ENCODE data around the gene DEPDC7. TPM values are rescaled to one million over a fixed set of nuclear protein-coding genes. Genes with fewer than 3 reads are reported as not detected.

DEPDC7 gene
- total and polyA plus RNA-seq, 4 donors: 7.1 to 64.8 (median 41.5) TPM

DNA sequence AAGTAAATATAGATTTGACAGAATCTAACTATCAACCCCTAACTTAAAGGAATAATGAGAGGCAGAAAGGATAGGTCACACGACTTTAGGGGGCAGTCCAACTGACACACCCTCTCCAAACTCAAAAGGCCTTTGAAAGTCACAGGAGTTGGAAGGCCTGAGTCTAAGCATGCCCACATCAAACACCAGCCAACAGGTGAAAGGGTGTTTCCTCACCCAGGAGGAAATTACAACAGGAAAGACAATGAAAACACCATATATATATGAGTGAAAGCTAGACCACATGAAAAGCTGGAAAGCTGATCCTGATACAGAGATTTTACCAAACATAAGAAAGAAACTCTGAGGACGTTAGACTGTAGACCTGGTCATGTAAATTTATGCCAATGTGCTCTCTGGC lies 10.5 kb upstream of the DEPDC7 start (continued):
- no peak for TF ChIP-seq ZBTB33 (IDR thresholded peaks at IDR 0.05)
- no peak for TF ChIP-seq FOXA2 (IDR thresholded peaks at IDR 0.05)
- no peak for TF ChIP-seq FOXA1 (IDR thresholded peaks at IDR 0.05)
- TF ChIP-seq NR2F2 (IDR thresholded peaks at IDR 0.05): no peak
- TF ChIP-seq EGR1 (IDR thresholded peaks at IDR 0.05; ENCODE audit: low read depth in 2 of 2): no peak
- TF ChIP-seq MAX (IDR thresholded peaks at IDR 0.05): no peak
- TF ChIP-seq SP1 (IDR thresholded peaks at IDR 0.05): no peak
- no peak for TF ChIP-seq YY1 (IDR thresholded peaks at IDR 0.05)
- no peak for TF ChIP-seq TAF1 (conservative IDR thresholded peaks at IDR 0.05)

GRCh38 chr11:33006010-33006409 lies 9.7 kb upstream of the DEPDC7 start:
- Histone ChIP-seq H3K9me3 (ENCODE audit: control insufficient read depth in 4 of 4, low read length in 3 of 4) (no peaks in the 10 kb centered on the region), H3K4me3 (ENCODE audit: low read depth in 1 of 3, low read length in 3 of 3) (no peak overlapping the region), H3K27me3 (ENCODE audit: control insufficient read depth in 4 of 4, insufficient read depth in 4 of 4, low read length in 3 of 4) (no peaks in the 10 kb centered on the region), H3K4me1 (ENCODE audit: control insufficient read depth in 4 of 4, insufficient read depth in 4 of 4, low read length in 3 of 4) (no peaks in the 10 kb centered on the region), H3K27ac (ENCODE audit: low read depth in 1 of 2, low read length in 2 of 2) (no peak overlapping the region), H3K36me3 (ENCODE audit: control insufficient read depth in 4 of 4, insufficient read depth in 3 of 4, low read depth in 1 of 4, low read length in 3 of 4) (no peaks in the 10 kb centered on the region), H3K9ac (ENCODE audit: low read depth in 1 of 2, low read length in 2 of 2) (no peak overlapping the region)
- DNase-seq (ENCODE audit: low spot score): no peak
- TF ChIP-seq YY1 (IDR thresholded peaks at IDR 0.05) (no peak), HNF4G (IDR thresholded peaks at IDR 0.05) (no peak), MAX (IDR thresholded peaks at IDR 0.05) (no peak), FOXA1 (IDR thresholded peaks at IDR 0.05) (no peak), SP1 (IDR thresholded peaks at IDR 0.05) (no peak), GABPA (IDR thresholded peaks at IDR 0.05 in 1 of 2, conservative IDR thresholded peaks at IDR 0.05 in 1 of 2) (no peak), HNF4A (conservative IDR thresholded peaks at IDR 0.05) (no peak), REST (IDR thresholded peaks at IDR 0.05) (no peak), ATF3 (IDR thresholded peaks at IDR 0.05) (no peak), JUND (IDR thresholded peaks at IDR 0.05) (no peak), NR2F2 (IDR thresholded peaks at IDR 0.05) (no peak), CTCF (IDR thresholded peaks at IDR 0.05; ENCODE audit: low read depth, low read length, missing input control) (no peak), TAF1 (conservative IDR thresholded peaks at IDR 0.05) (no peak), RXRA (IDR thresholded peaks at IDR 0.05) (no peak), ZBTB33 (IDR thresholded peaks at IDR 0.05) (no peak)

Data from liver (tissue), 9 donors.